Kidney capillary endothelial cell (primary cell): ENCODE results near the gene SERPINB2.

Source experiments
- DNase-seq: peaks from one replicate; pipeline ENCODE4 v3.0.0-alpha.2; 2018; ENCODE audit warnings: low spot score

The SERPINB2 gene, protein sequence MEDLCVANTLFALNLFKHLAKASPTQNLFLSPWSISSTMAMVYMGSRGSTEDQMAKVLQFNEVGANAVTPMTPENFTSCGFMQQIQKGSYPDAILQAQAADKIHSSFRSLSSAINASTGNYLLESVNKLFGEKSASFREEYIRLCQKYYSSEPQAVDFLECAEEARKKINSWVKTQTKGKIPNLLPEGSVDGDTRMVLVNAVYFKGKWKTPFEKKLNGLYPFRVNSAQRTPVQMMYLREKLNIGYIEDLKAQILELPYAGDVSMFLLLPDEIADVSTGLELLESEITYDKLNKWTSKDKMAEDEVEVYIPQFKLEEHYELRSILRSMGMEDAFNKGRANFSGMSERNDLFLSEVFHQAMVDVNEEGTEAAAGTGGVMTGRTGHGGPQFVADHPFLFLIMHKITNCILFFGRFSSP

DNA sequence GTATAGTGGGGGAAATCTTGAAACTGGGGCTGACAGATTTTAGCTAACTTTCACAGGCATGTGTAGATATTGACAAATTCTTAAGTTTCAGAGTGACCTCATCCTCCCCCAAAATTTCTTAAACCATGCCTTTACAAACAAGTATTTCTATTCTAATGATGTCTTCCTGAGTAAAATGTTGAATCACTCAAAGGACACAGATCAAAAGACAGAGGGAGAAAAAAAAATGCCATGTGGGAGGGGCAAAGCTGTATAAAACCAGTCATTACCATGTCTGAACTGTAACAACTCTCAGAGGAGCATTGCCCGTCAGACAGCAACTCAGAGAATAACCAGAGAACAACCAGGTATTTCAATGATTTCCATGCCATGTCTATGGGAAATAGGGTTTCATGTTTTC is at the start of gene SERPINB2:
Gene SERPINB2, plus strand, starts transcription at position 282 of the 400 bp plus-strand sequence. CDS start 3,740 bp downstream, outside the sequence.
- DNase-seq, result no peak

DNA sequence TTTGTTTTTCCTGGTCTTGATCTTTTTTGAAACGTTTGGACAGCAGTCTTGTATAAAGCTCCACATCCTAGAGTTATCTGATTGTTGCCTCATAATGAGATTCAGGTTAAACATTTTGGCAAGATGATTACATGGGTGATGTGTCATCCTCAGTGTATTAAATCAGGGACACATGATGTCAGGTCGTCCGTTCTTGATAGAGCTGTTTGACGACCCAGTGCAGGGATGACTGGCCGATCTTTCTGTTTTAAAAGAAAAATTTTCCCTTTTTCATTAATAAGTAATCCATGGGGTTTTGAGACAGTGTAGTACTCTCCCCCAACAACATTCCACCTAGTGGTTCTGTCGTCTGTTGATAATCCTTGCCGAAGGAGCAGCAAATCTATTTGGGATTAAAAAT is 44.5 kb upstream of the SERPINB2 start:
- no peak for DNase-seq

DNA sequence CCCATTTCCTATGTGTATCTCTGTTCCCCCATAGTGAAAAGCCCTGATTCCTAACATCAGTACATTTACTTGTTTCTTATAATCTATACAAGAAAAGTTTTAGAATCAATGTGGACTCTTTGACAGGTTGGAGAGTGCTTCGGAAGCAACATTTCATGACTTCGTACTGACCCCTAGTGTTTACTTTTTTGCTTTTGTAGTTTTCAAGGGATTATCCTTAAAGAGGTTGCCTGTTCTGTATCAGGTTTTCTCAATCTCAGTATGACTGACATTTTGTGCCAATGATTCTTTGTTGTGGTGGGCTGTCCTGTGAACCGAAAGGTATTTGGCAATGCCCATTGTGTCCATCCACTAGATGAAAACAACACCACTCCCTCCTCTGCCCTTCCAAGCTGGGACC is 43.3 kb upstream of the SERPINB2 start:
- peak; percentile 17 for DNase-seq

DNA sequence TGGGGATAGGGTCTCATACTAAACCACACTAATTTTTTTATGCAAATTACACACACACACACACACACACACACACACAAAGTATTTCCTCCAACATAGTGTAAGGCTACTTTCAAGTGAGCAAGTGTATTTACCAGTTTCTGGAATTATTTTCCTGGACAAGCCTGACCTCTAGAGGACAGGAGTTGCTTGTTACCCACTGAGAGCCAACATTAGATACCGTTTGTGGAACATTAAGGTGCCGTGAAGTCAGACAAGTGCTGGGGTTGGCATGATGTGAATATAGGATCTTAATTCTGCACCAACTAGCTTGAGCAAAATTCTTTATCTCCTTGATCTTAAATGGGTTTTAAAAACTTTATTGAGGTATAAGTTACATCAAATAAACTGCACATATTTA is 39.3 kb upstream of the SERPINB2 start:
- peak; percentile 44 for DNase-seq

DNA sequence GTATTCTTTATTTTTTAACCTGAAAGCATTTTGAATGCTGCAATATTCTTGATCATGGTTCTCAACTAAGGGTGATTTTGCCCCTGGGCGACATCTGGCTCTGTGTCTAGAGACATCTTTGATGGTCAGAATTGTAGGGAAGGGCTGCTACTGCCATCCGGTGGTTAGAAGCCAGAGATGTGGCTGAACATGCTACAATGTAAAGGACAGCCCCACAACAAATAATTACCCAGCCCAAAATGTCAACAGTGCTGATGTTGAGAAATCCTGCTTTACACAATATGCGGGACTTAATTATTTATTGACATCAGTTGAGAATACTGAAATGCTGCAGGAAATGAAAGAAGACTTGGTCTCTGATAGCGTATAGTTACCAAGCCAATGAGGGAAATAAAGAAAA is 37.5 kb upstream of the SERPINB2 start:
- peak; percentile 21 for DNase-seq

DNA sequence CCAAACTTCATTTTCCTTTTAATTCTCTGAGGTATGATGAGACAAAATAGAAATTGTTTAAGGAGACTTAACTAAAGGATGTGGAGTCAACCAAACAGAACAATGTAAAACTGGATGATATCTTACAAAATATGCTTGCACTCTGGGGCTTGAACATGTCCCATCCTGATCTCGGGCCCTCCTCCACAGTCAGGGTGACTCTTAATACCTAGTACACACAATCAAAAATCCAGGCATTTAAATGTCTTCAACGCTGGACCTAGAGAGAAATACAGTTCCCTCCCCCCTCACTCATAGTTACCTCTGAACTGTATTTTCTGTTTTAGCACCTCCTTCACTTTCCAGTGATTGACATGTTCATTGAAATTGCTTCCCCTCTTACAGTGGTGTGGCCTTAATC is 36.9 kb upstream of the SERPINB2 start:
- DNase-seq, result no peak

DNA sequence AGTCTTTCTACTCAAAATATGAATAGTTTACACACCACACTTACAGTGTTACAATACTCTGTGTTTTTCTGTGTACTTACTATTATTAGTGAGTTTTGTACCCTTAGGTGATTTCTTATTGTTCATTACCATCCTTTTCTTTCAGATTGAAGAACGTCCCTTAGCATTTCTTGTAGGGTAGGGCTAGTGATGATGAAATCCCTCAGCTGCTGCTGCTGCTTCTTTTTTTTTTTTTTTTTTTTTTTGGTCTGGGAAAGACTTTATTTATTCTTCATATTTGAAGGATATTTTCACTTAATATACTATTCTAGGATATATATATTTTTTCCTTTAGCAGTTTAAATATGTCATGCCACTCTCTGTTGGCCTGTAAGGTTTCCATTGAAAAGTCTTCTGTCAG is 29.0 kb upstream of the SERPINB2 start:
- no peak for DNase-seq

DNA sequence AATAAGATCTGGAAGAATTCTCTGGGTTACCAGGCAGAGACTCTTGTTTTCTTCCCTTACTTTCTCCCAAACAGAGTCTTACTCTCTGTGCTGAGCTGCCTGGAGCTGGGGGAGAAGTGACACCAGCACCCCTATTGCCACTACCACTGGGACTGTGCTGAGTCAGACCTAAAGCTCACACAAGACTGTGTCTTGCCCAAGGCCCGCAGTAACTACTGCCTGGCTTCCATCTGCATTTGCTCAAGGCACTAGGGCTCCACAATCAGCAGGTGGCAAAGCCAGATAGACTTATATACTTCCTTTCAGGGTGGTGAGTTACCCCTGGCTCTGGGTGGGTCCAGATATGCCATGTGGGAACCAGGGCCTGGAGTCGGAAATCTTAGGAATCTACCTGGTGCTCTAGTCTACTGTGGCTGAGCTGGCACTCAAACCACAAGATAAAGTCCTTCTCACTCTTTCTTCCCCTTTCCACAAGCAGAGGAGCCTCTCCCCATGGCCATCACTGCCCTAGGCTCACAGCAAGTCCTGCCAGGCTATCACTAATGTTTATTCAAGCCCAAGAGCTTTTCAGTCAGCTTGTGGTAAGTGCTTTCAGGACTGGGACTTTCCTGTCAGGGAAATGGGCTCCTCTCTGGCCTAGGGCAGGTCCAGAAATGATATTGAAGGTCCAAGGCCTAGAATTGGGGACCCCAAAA is 27.6 kb upstream of the SERPINB2 start:
- DNase-seq, result no peak

DNA sequence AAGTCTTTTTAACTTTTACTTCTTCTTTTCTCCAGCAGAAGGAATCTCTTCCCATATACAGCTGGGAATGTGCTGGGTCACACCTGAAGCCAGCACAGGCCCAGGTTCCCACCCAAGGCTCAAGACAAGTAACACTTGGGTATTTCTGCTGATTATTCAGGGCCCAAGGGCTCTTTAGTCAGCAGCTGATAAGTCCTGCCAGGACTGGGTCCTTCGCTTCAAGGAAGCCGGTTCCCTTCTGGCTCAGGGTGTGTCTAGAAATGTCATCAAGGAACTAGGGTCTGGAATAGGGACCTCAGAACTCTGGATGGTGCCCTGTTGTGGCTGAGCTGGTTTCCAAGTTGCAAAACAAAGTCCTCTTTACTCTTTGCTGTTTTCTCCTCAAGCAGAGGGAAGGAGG is 27.0 kb upstream of the SERPINB2 start:
- DNase-seq, result no peak

DNA sequence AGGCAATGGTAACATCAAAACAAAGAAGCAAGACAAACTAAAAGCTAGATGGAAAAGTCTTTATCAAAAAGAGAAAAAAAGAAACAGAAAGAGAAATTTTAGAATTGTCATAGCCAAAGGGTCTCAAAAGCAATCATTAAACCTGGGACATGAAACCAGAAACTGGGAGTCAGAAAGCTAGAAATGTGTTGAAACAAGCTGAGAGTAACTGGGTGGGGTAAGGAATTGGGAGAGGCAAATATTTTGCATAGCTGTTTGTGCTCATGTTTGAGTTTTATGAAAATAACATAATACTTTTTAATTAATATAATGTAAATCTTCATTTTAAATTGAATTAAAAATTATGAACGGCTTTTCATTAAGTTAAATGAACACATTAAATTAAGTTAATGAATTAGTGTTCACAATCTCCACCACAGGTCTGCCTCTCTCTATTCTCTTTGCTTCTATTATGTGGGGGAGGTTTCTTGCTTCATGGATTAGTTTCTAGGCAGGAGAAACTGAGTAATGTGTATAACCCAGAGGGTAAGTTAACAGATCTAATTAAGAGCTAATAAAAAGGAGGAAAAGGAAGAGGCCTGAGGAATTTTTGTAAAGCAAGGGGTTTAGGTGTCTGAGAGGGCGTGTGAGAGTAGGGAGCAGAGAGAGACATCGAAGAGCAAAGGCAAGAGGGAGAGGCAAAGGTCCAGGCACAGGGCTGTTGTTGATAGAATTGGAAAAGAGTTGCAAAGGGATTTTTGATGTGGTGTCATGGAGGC is 20.0 kb upstream of the SERPINB2 start:
- DNase-seq, result no peak

DNA sequence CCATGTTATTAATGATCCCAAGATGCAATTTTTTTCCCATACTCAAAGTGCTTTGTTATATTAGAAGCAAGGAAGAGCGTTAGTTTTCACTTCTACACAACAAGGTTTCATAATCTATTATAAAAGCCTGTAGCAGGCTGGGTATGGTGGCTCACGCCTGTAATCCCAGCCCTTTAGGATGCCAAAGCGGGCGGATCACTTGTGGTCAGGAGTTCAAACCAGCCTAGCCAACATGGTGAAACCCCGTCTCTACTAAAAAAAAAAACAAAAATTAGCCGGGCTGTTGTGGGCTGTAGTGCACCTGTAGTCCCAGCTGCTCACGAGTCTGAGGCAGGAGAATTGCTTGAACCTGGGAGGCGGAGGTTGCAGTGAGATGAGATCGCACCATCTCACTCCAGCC is 19.0 kb upstream of the SERPINB2 start:
- no peak for DNase-seq

DNA sequence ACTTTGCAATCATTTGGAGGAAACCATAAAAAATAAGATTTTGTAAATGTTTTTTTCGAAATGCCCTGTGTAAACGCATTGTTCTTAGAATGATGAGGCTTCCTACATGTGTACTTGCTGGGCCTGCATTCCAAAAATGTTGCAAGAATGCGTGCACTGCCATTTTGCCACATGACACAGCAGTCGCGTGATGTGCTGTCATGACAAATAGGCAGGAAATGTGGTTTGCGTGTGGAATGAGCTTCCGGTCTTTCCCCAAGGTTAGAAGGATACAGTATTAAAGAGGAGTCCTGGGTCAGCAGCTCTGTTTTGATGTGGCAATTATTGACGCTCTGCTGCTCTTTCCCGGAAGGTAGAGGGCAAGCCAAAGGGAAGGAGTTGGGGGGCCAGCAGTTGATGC is 18.1 kb upstream of the SERPINB2 start:
- peak; percentile 46 for DNase-seq

DNA sequence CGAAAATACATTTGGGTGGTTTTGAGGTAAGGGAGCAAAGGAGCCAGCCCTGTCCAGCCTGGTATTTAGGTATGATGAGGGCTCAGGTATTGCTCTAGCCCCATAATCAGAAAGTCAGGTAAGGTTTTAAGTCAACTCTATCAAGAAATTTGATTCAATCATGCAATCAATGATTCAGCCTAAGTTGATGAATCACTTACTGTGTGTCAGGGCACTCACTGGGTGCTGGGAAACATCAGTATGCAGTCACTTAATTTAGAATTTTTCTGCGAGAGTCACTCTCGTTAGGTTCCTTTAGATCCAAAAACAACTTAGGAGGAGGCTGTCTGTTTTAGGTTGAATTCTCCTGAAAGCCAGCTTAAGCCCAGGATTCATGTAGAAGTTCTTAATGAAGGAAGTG is 17.7 kb upstream of the SERPINB2 start:
- no peak for DNase-seq

DNA sequence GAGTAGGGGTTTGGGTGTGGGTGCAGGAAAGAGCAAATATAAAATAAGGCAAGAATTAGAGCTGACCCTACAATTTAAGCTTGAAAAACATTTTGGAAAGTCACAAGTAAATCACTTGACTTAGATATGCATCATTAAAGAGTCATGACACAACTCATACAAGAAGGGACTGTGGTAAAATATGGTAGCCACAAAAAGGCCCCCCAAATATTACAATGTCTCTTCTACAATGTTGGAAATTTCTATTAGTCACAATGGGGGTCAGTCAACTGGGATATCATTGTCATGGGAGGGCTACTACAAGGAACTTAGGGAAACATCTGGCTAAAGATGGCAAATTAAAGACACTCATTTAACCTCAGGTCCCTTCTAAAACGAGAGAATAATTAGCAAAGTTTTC is 15.7 kb upstream of the SERPINB2 start:
- DNase-seq, result no peak

DNA sequence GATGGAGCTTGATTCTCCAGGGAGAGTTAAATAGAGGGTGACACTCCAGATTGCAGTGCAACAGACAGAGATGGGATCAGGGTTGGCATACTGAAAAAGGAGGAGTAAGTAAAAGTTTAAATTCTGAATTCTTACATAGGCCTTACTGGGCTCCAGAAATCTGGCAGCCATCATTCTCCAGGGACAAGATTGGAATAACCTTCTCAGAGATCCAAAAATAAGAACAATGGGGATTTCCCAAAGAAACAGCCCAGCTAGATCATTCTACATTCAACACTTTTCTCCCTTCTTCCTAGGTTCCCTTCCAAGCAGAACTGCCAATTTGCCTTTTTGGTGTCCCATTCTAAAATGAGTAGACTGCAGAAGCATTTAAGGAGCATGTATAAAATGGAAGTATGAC is 14.9 kb upstream of the SERPINB2 start:
- no peak for DNase-seq

DNA sequence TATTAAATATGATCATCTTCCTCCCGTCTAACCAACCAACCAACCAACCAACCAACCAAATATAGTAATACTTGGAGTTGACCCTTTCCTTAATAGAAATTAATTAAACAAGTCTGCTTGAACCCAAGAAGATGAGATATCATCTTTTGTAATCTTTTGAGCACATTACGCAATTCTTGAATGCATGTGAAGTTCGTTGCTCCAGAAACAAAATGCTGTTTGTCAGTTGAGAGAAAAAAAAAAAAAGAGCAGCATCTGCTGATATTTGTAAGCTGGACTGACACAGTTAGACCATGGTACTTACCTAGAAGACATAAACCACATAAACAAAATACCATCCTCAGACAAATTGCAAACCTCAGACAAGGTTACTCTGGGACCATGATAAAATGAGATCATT is 9.2 kb upstream of the SERPINB2 start:
- no peak for DNase-seq

DNA sequence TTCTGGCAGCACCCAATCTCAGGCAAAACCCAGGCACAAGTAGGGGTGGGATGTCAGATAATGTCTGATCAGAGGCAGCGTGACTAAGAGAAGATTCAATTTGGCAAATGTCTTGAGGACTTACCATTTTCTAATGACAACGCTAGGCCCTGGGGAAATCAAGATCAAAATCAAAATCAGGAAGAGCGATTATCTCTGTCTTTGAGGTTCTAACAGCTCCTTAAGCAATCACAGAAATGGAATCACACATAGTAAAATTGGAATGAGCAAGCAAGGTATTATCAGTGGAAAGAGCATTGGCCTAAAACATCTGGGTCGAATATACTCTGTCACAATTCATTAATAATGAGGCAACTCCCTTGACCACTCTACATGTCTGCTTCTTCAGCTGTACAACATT is 8.6 kb upstream of the SERPINB2 start:
- no peak for DNase-seq

DNA sequence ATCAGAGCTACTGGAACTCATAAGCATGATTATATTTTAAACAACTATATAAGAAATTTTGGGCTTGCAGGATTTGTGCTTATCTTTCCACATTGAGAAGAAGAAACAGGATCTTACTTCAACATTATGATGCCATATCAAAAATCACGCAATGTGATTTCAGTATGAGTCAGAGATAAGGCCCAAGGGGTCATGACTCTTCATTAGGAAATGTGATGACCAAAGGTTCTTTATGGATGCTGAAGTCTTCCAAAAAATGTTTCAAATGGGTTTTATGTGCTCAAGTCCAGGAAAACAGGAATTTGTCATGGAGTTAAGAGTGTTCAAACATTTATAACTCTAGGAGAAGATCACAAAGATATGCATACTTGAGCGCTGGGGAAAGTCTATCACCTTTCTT is 7.8 kb upstream of the SERPINB2 start:
- DNase-seq, result peak; percentile 14

DNA sequence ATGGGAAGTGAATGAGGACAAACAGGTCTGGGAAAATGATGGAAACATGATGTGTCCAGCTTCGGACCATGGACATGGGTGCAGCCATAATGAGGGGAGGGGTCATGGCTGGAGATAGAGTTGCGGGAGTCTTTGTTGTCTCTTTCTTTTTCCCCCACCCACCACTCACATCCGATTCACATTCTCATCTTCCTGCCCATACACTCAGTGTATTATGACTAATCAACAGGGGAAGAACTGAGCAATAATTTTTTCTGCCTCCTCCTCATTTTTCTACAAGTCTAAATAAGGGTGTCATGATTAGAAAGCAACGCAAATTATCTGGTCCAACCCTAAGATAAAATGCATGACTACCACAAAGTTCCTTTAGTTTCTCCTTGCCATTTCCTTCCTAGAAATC is 5.7 kb upstream of the SERPINB2 start:
- no peak for DNase-seq

DNA sequence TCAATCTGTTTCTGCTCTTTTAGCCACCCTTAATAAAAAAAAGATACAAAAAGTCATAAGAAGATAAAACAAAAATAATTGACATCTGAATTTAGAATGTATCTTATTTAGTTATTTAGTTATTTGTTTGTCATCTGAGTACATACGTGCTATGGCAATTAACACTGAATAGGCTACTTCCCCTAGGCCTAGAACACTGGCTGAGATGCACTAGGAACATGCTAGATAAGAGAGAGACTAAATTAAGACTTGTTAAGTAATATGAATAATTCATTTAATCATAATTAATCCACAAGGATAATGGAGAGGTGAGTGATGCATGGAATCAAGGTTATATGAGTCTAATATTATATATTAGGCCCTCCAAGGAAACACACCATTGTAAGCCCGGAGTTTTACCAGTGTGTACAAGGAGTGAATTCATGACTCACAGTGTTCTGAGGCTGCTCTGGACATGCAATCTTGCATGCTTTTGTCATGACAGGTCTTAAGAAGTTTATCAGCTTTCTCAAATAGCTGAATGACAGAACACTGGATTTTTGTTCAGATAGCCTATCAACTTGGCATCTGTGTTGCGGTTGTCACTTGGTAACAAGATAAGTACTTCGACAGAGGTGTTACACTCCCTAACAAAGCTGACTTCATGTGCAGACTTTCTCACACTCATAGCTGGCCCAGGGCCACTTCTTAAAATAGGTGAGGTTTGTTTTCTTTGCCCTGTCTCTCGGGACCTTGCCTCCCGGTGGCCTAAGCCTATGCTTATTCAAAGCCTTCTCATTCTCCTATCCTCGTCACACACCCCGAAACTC is 5.0 kb upstream of the SERPINB2 start:
- DNase-seq, result peak; percentile 44

DNA sequence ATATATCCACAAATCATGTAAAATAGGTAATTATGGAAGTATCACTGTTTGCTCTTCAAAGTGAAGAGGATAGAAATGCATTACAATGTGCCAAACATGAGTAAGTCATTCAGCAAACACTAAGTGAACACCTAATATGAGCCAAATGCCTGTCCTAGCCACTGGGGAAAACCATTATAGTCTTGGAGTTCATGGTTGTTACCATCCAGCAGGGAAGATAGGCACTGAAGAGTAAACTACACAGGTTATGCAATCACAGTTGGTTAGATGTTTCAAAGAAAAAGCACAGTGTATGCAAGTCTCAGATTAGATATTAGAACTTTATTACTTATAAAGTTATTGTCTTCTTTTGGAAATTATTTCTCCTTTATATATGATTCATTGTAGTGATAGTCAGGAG is 3.9 kb upstream of the SERPINB2 start:
- DNase-seq, result no peak
